Ishikawa (cell line): Measurements from ENCODE around the gene UTRN.

ENCODE experiments used
- CEBPB ChIP-seq: IDR thresholded peaks from 2 replicates; pipeline ENCODE4 v1.6.1; 2012
- CREB1 ChIP-seq: IDR thresholded peaks from 2 replicates; pipeline ENCODE4 v1.6.1; 2012; ENCODE audit warnings: low read depth
- EGR1 ChIP-seq: IDR thresholded peaks from 2 replicates; pipeline ENCODE4 v1.6.1; 2012
- EP300 ChIP-seq: IDR thresholded peaks from 2 replicates; pipeline ENCODE4 v1.6.1; 2012; ENCODE audit warnings: borderline replicate concordance
- FOXM1 ChIP-seq: IDR thresholded peaks from 2 replicates; pipeline ENCODE4 v1.6.1; 2012; ENCODE audit warnings: low read depth, borderline replicate concordance
- MAX ChIP-seq: IDR thresholded peaks from 2 replicates; pipeline ENCODE4 v1.6.1; 2012
- NFIC ChIP-seq: IDR thresholded peaks from 2 replicates; pipeline ENCODE4 v1.6.1; 2012
- RAD21 ChIP-seq: IDR thresholded peaks from 2 replicates; pipeline ENCODE4 v1.6.1; 2012; ENCODE audit warnings: low read depth
- TAF1 ChIP-seq: IDR thresholded peaks from 2 replicates; pipeline ENCODE4 v1.6.1; 2012; ENCODE audit warnings: low read depth, mild to moderate bottlenecking
- TCF12 ChIP-seq: IDR thresholded peaks from 2 replicates; pipeline ENCODE4 v1.6.1; 2012; ENCODE audit warnings: low read depth
- TEAD4 ChIP-seq: IDR thresholded peaks from 2 replicates; pipeline ENCODE4 v1.6.1; 2012
- YY1 ChIP-seq: IDR thresholded peaks from 2 replicates; pipeline ENCODE4 v1.6.1; 2012; ENCODE audit warnings: low read depth
- ZBTB7A ChIP-seq: IDR thresholded peaks from 2 replicates; pipeline ENCODE4 v1.6.1; 2012; ENCODE audit warnings: low read depth
- TF ChIP-seq, protein P1 (sequence below): IDR thresholded peaks from 2 replicates; pipeline ENCODE4 v1.6.1; 2012
- TF ChIP-seq, protein P2 (sequence below): IDR thresholded peaks from 2 replicates; pipeline ENCODE4 v1.6.1; 2012; ENCODE audit warnings: low read depth, mild to moderate bottlenecking

Gene UTRN

DNA sequence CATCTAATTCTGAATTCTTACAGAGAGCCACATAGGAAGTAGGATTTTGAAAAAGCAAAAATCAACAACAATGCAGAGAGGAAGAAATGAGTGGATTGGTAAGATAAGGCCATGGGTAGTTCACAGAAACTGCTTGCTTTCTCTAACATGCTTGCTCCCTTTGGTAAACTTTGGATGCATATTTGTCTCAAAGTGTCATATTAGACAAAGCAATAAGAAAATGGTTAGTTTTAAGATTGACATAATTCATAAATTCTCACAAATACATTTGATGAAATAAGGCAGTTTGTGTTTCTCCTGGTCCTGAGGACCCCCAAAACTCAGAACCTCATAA, 31.7 kb downstream of the UTRN start:
- TF ChIP-seq RAD21 (no peak), NFIC (no peak), CREB1 (no peak), TAF1 (no peak)
- TF ChIP-seq, protein P1, sequence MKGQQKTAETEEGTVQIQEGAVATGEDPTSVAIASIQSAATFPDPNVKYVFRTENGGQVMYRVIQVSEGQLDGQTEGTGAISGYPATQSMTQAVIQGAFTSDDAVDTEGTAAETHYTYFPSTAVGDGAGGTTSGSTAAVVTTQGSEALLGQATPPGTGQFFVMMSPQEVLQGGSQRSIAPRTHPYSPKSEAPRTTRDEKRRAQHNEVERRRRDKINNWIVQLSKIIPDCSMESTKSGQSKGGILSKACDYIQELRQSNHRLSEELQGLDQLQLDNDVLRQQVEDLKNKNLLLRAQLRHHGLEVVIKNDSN, result no peak

GRCh38 chr6:144317736-144318135, 32.6 kb downstream of the UTRN start:
- TF ChIP-seq MAX, result no peak
- no peak for TF ChIP-seq RAD21
- TF ChIP-seq TEAD4, result no peak
- TF ChIP-seq CEBPB, result no peak
- TF ChIP-seq, protein P1, result no peak
- TF ChIP-seq FOXM1, result no peak
- no peak for TF ChIP-seq EGR1
- no peak for TF ChIP-seq ZBTB7A
- no peak for TF ChIP-seq EP300
- TF ChIP-seq, protein P2, sequence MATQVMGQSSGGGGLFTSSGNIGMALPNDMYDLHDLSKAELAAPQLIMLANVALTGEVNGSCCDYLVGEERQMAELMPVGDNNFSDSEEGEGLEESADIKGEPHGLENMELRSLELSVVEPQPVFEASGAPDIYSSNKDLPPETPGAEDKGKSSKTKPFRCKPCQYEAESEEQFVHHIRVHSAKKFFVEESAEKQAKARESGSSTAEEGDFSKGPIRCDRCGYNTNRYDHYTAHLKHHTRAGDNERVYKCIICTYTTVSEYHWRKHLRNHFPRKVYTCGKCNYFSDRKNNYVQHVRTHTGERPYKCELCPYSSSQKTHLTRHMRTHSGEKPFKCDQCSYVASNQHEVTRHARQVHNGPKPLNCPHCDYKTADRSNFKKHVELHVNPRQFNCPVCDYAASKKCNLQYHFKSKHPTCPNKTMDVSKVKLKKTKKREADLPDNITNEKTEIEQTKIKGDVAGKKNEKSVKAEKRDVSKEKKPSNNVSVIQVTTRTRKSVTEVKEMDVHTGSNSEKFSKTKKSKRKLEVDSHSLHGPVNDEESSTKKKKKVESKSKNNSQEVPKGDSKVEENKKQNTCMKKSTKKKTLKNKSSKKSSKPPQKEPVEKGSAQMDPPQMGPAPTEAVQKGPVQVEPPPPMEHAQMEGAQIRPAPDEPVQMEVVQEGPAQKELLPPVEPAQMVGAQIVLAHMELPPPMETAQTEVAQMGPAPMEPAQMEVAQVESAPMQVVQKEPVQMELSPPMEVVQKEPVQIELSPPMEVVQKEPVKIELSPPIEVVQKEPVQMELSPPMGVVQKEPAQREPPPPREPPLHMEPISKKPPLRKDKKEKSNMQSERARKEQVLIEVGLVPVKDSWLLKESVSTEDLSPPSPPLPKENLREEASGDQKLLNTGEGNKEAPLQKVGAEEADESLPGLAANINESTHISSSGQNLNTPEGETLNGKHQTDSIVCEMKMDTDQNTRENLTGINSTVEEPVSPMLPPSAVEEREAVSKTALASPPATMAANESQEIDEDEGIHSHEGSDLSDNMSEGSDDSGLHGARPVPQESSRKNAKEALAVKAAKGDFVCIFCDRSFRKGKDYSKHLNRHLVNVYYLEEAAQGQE, result no peak
- no peak for TF ChIP-seq NFIC
- no peak for TF ChIP-seq YY1

- TF ChIP-seq NFIC (no peak), EGR1 (no peak), CREB1 (no peak), RAD21 (no peak), ZBTB7A (no peak), TEAD4 (no peak), MAX (no peak), YY1 (no peak), TCF12 (no peak), FOXM1 (no peak), CEBPB (no peak)
- TF ChIP-seq, protein P2, result no peak
- TF ChIP-seq, protein P1, result no peak
These were observed 34.1 kb downstream of the UTRN start for GRCh38 chr6:144319211-144319610.

DNA sequence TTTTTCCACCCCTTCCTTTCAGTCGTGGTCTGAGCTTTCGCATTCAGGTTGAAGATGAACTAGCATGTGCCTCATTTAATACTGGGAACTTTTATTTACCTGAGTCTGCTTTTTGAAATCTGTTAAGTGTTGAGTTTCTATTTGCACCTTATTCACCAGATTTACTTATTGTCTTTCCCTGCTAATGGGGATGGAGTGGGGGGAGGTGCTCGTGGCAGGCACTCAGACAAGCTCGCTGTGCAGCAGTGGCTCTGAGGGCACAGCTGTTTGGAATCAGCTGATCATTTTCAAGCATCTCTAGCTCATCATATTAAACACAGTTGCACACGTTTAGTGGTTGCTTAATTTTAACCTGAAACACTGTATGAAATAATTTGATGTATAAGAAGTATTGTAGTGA, 35.6 kb downstream of the UTRN start:
- TF ChIP-seq RAD21 (no peak), NFIC (no peak), YY1 (no peak), TCF12 (no peak)
- TF ChIP-seq, protein P1, result no peak

GRCh38 chr6:144321839-144322591, 36.9 kb downstream of the UTRN start:
- no peak for TF ChIP-seq NFIC
- TF ChIP-seq CREB1, result no peak
- TF ChIP-seq, protein P2, result no peak
- TF ChIP-seq CEBPB, result no peak
- TF ChIP-seq FOXM1, result no peak
- TF ChIP-seq, protein P1, result no peak
- TF ChIP-seq RAD21, result no peak
- TF ChIP-seq EP300, result no peak
- no peak for TF ChIP-seq TEAD4
- no peak for TF ChIP-seq ZBTB7A
- no peak for TF ChIP-seq YY1
- TF ChIP-seq TAF1, result no peak
- TF ChIP-seq EGR1, result no peak
- TF ChIP-seq MAX, result no peak
- no peak for TF ChIP-seq TCF12
